Nucleus accumbens (tissue), 56 donors: ENCODE data around the gene SYT8.
"Not testable (repeated sequence)": the region's sequence is repeated elsewhere in the genome, so short reads cannot be mapped to it uniquely, and the experiment has no call there.

Experiments used
- DNase-seq, 56 donors: peaks; one replicate each; lab custom pipeline; 2025; lab: John Stamatoyannopoulos, UW

Gene SYT8

DNA sequence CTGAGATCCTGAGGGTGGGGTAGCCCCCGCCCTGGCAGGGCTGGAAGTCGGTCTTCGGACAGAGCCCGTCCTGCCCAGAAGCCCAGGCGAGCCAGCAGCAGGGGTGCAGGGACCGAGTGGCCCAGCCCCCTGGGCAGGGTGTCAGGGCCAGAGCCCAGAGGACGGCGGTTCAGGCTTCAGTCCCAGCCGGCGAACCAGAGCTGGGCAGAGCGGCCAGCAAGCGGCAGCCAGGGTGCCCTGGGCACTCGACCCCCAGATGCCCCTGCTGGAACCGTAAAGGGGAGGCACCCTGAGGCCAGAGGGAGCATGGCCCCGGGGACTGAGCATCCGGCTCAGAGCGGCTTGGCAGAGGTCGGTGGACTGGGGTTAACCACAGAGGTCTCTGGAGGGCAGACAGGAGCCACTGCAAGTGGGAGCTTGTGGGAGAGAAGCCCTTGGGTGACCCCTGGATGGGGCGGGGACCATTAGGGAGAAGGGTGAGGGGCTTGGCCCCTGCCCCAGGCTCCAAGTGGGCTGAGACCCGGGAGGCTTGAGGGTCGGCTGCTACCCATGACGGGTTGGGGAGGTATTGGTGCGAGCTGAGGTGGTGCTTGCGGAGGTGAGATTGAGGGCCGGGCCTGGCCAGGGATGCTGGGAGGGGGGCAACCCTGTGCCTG lies 34.0 kb downstream of the SYT8 start:
- DNase-seq, result no peak

DNA sequence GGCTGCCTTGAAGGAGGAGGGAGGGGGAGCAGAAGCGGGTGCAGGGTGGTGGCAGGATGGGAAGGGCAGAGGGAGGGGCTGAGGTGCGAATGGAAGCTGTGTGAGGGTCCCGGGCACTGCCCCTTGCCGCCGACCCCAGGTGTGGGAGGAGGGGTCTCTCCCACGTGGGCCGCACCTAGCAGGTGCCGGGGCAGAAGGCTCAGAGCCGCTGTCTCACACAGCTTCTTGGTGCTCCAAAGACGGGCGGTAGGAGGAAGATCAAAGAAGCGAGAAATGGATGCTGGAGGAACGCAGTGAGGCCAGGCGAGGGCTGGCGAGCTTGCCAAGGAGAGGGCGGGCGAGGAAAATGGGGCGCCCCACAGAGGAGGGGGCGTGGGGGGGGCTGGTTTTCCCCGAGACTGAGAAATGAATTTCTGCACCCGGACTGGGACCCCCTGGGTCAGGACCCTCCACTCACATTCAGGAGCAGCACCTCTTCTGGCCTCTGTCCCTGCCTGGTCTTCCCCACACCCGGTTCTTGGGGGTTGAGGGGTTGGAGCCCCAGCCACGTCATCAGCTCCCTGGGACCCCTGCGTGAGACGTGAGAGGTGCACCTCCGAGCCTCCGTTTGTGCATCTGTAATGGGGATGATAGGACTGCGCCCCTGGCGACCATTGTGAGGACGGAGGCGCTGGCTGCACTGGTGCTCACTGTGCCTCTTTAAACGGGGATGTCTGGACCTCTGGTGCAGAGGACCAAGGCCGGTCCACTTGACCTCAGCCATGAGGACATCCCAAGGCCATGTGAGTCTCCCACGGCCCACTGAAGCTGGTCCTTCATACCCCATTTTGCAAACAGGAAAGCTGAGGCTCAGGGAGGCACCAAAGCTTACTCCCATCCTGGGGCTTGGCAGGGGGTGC lies 34.9 kb downstream of the SYT8 start:
- no peak for DNase-seq

DNA sequence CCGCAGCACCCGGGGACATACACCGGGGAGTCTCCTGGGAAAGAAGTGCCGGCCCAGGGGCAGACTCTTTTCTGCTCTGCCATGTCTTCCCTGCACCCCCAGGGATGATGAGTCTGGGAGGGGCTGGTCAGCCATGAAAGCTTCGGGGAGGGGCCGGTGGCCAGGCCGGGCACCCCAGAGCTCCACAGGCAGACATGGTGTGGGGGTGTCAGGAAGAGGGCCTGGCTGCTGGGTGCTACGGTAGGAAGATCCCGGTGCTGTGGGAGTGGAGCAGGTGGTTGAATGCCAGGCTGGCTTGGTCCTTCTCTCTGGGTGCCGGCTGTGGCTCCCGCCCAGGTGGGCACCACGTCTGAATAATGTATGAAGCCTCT lies 35.5 kb downstream of the SYT8 start:
- DNase-seq, result no peak

DNA sequence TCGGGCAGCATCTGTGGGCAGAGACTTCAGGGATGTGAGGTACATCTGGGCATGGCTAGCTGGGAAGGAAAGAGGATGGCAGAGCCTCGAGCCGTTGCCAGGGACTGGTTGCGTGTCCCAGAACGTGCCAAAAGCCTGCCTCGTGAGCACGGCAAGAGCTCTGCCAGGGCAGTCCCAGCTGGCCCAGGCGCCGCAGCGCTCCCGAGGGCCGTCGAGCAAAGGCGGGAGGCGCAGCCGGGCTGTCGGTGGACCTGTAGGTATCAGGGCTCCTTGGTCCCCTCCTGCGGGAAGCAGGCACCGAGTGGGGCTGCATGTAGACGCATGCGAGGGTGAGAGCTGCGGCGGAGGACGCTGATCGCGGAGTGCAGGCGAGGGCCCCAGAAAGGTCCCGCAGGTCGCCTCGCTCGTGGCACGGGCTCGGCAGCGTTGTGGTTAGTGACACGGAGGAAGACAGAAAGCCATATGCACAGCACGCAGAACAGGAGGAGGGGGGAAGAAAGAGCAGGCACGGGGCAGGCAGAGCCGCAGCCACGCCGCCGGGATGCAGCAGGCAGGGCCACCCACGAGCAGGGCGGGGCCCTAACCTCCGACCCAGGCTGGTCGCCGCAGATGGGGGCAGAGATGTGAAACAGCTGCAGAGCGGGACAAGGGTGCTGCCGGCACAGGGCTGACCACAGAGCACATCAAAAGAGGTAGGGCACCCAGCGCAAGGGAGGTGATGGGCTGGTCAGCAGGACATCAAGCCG lies 36.1 kb downstream of the SYT8 start:
- peak in 4 of 56 donors; percentile 7 to 25 (median 14) for DNase-seq

DNA sequence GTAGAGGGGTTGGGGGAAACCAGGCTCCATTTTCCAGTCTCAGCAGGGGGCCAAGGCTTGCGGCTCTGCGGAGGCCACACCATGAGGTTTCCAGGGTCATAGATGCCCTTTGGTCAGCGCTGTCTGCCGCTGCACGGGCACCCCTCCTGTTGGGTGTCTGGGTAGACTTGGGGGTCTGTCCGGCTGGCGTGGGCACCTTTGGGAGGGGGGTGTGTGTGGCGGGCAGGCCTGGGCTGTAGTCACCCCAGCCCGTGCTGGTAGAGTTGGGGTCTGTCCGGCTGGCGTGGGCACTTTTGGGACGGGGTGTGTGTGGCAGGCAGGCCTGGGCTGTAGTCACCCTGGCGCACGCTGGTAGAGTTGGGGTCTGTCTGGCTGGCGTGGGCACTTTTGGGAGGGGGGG lies 36.7 kb downstream of the SYT8 start:
- DNase-seq, result no peak

GRCh38 chr11:1872267-1872985 lies 37.6 kb downstream of the SYT8 start:
- no peak for DNase-seq

DNA sequence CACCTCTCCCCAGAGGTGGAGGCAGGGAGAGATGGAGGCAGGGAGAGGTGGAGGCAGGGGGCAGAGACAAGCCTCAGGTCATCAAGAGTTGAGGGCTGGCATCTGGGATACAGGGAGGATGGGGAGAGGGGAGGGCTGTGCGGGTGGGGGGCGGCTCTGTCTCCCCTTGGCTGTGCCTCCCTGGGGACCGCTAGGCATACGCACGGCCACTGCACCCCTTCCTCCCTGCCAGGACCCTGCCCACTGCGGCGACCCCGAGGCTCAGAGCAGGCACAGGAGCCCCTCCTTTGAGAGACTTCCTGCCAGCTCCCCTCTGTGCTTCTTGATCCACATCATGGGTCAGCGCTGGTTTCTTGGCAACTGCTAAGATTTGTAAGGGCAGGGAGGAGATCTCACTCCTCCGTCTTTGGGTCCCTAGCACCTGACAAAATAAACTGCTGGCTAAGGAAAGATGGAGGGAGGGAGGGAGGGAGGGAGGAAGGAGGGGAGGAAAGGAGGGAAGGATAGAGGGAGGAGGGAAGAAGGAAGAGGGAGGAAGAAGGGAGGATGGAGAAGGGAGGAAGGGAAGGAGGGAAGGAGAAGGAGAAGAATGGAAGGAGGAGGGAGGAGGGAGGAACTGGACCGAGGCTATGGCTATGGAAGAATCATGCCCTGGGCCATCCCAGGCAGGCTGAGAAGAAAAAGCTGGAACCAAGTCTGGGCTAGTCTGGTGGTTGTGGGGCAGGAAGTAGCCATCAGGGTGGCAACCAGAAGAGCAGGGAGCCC lies 38.4 kb downstream of the SYT8 start:
- no peak for DNase-seq

DNA sequence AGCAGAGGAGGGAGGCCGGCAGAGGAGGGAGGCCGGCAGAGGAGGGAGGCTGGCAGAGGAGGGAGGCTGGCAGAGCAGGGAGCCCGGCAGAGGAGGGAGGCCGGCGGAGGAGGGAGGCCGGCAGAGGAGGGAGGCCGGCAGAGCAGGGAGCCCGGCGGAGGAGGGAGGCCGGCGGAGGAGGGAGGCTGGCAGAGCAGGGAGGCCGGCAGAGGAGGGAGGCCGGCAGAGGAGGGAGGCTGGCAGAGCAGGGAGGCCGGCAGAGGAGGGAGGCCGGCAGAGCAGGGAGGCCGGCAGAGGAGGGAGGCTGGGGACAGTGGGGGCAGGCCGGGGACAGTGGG lies 39.0 kb downstream of the SYT8 start:
- not testable (repeated sequence) for DNase-seq

DNA sequence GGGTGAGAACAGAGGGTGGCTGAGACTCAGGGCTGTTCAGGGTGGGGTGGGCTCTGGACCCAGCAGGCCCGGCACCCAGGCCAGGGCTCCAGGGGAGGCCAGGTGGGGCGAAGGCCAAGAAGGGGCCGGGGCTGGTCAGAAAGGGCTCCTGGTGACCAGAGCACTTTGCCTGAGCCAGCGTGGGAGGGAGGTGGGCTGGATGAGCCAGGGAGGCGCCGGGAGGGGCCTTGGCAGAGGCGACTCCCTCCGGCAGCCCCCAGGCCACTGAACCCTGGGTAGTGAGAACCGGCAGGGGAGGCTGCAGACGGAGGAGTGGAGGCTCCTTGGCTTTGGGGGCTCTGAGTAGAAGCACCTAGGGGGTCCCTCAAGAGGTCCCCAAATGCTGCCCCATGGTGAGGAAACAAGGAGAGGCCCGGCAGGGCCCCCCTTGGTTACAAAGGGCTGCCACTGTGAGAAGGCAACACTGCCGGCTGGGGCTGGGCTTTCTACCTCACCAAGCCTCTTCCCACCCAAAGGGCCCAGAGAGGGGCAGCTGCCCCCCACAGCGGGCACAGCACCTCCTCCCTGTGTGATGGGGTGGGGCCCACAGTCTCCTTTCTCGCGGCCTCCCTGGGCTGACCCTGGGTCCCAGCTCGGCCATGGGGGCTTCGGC lies 39.8 kb downstream of the SYT8 start:
- DNase-seq, result not testable (repeated sequence)

DNA sequence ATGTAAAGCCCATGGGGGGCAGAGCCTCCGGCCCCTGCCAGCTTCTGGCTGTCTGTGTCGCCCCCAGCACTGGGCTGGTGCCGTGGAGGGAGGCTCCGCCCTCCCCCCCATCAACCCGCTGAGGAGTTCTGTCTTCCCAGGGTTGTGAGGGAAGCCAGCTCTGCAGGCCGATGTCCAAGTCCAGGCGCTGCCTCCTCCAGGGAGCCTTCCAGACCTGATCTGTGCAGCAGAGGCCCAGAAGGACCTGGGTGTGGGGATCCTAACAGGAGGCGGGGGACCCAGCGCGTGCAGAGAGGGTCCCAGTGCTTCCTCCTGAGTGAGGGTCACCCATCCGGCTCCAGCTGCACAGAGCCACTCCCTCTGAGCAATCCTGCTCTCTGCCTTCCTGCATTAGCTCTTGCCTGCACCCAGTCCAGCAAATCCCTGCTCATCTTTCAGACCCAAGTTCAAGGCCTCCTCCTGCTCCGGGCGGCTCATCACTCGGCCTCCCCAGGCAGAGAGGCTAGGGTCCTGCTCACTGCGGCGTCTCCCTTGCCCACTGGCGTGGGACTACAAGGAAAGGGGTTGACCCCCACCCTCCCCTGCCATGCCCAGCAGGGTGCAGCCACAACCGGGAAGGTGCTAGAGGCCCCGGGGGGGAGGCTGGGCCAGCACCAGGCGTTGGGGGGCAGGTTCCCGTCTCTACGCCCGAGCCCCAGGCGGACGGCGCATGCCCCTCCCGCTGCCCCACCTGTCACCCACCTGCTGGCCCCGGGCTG lies 40.5 kb downstream of the SYT8 start:
- no peak for DNase-seq

DNA sequence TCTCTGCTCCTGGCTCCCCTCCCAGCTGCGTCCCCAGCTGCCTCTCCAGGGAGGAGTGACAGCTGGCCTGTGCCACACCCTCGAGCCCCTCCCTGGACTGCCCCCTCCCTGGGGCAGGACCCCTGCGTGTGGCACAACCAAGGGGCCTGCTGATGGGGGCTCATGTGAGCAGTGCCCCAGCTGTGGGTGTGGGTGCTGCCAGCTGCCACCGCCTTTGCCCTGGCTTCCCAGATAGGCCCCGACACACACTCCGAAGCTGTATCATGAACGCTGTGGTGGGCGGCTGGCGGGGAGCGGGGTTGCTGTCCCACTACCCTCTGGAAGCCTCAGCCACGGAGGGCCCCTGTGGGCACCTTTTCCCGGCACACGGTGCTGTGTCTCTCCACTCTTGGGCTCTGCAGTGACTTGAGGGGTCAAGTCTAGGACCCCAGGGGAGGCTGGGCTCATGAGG lies 41.1 kb downstream of the SYT8 start:
- not testable (repeated sequence) for DNase-seq

DNA sequence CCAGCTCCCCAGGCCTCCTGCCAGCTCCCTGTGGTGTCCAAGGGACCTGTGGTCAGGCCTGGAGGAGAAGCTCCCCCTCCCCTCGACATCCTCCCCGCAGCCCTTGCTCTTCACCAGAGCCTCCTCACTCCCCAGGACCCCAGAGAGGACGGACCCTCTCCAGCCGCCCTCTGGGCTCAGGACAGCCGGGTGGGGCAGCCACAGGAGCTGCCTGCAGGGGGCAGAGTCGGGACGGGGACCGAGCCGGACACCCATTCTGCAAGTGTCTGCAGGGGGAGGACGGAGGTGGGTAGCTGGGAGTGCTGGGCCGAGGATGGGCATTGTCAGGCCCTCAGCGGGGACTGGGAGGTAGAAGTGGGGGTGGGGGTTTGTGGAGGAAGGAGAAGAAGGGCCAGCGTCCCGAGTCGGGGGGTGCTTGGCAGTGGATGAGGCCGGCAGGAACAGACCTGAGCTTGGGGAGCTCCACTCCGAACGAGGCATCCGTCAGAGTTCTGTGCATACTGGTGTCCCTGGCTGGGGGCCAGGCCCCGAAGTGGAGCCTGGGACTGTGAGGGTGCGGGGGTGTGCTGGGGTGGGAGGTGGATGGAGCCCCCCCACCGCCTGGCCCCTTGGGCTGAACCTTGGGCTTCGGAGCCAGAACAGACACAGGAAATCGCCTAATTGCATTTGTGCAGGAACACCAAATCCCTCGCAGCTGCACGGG lies 41.7 kb downstream of the SYT8 start:
- no peak for DNase-seq

- peak in 1 of 56 donors; percentile 48 for DNase-seq
Observed at GRCh38 chr11:1877211-1878136, 42.7 kb downstream of the SYT8 start.

- no peak for DNase-seq
Observed at GRCh38 chr11:1878137-1879031, 43.6 kb downstream of the SYT8 start.

DNA sequence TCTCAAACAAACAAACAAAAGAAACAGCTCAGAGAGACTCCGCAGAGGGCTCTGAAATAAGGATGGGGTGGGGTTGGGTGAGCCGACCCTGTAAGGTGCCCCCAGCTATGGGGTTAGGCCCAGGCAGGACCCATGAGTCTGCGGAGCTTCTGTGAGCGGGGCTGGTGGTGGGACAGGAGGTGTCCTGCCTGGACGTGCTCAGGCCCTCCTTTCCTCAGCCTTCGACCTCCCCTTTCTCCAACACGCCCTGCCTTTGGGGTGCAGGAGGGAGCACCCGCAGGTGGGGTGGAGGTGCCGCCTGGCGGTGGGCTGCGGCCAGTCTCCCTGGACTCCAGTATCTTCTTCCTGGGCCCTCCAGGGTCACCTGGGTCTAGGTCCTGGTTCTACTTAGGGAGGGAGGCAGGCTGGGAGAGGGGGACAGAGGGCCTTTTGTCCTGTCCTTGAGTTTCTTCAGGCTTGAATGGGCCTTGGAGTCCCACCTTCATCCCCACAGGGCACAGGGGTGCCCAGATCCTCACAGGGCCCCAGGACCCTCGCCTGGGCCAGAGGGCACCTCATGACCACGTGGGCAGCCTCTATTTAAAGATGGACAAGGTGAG lies 44.7 kb downstream of the SYT8 start:
- no peak for DNase-seq
